Activated T-helper 1 cell treated with anti-CD3 and anti-CD28 coated beads, Interleukin-12 subunit alpha, Interleukin-12 subunit beta, Interleukin-2, Interleukin-4 antibody, amounts not matched to agents 30 ng/mL and 10 ng/mL and 1 ng/mL, durations not matched to agents 14 hours and 24 hours and 36 hours (primary cell): Measurements from ENCODE around the gene SLC8A3. TPM values are rescaled to one million over a fixed set of nuclear protein-coding genes. Genes with fewer than 3 reads are reported as not detected.
A peak's percentile ranks its signal among the peaks of the same experiment; 100 is the strongest.

Experiments used
- DNase-seq: peaks from one replicate; pipeline ENCODE4 v3.0.0; 2021; ENCODE audit warnings: low spot score
- H3K27ac Mint-ChIP-seq: one replicate; pipeline ENCODE4 v1.8.0; 2021; ENCODE audit warnings: mild to moderate bottlenecking, mixed read lengths
- H3K27me3 Mint-ChIP-seq: one replicate; pipeline ENCODE4 v1.8.0; 2022; ENCODE audit warnings: mild to moderate bottlenecking, moderate library complexity, mixed read lengths; ENCODE audit not compliant: insufficient read depth
- H3K36me3 Mint-ChIP-seq: one replicate; pipeline ENCODE4 v1.8.0; 2021; ENCODE audit warnings: low read depth, mixed read lengths
- H3K4me1 Mint-ChIP-seq: one replicate; pipeline ENCODE4 v1.8.0; 2021; ENCODE audit warnings: low read depth, mixed read lengths
- H3K4me3 Mint-ChIP-seq: one replicate; pipeline ENCODE4 v1.8.0; 2021; ENCODE audit warnings: mild to moderate bottlenecking, moderate library complexity, mixed read lengths
- H3K9me3 Mint-ChIP-seq: one replicate; pipeline ENCODE4 v1.8.0; 2021; ENCODE audit warnings: mixed read lengths
- intact Hi-C: fragments of 100-400 bp; cut with micrococcal nuclease; formaldehyde crosslinking; loops from one replicate; pipeline ENCODE4 v1.15.1; 2024
- total RNA-seq: library from RNA; stranded (reverse); gene quantifications from 2 replicates; pipeline ENCODE4 v1.2.3, GENCODE V29; 2022

The SLC8A3 gene
- total RNA-seq, 1 donor from 2014 or later: 0.21 TPM

DNA sequence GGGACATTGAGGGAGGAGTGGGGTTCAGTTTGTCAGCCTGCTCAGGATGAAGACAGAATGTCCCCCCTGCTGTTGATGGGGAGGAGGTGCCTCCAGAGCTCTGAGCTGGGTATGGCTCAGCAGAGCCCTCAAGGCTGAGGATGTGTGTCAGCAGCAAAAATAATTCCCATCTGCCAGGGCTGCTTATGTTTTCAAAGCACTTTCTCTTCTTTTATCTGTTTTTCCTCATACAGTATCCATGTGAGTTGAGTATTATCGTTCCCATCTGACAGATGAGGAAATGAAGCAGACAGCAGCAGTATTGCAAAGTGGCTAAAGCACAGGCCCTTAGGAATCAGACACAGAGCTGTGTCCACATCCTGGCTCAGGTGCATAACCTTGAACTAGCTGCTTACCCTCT is 94.1 kb downstream of the SLC8A3 start:
- H3K36me3 Mint-ChIP-seq: no peaks in the 10 kb centered on the region
- no peaks in the 10 kb centered on the region for H3K9me3 Mint-ChIP-seq
- DNase-seq: no peak
- intact Hi-C loops: no loop called here
- peaks cover 4% of the 10 kb centered on the region for H3K27me3 Mint-ChIP-seq
- no peaks in the 10 kb centered on the region for H3K4me1 Mint-ChIP-seq
- no peak overlapping the region for H3K4me3 Mint-ChIP-seq
- H3K27ac Mint-ChIP-seq: no peak overlapping the region

- intact Hi-C loops: no loop called here
- DNase-seq: no peak
- Mint-ChIP-seq H3K36me3 (no peaks in the 10 kb centered on the region), H3K4me3 (no peak overlapping the region), H3K27ac (no peak overlapping the region), H3K9me3 (no peaks in the 10 kb centered on the region), H3K4me1 (no peaks in the 10 kb centered on the region), H3K27me3 (peaks cover 4% of the 10 kb centered on the region)
These were observed 94.6 kb downstream of the SLC8A3 start for GRCh38 chr14:70094106-70094505.

- H3K36me3 Mint-ChIP-seq: no peaks in the 10 kb centered on the region
- no peaks in the 10 kb centered on the region for H3K4me1 Mint-ChIP-seq
- peaks cover 4% of the 10 kb centered on the region for H3K27me3 Mint-ChIP-seq
- no peak overlapping the region for H3K4me3 Mint-ChIP-seq
- intact Hi-C loops: no loop called here
- no peak for DNase-seq
- H3K9me3 Mint-ChIP-seq: no peaks in the 10 kb centered on the region
- no peak overlapping the region for H3K27ac Mint-ChIP-seq
These were observed 95.6 kb downstream of the SLC8A3 start for GRCh38 chr14:70093156-70093555.

DNA sequence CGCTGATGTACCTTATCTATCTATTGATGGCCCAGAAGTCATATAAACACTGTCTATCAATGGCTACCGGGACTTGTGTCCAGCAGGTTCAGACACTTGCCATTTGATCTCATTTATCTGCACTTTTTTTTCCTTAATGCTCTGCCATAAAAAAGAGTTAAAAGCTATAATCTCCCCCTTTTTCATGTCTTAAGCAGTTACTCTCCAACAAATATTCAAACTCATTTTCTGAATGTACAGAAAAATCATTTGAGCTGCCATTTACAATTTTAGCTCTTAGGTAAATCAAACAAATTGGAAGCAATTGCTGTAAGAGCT is 101.4 kb downstream of the SLC8A3 start:
- H3K27ac Mint-ChIP-seq: no peak overlapping the region
- no peaks in the 10 kb centered on the region for H3K9me3 Mint-ChIP-seq
- no peaks in the 10 kb centered on the region for H3K36me3 Mint-ChIP-seq
- H3K4me1 Mint-ChIP-seq: no peaks in the 10 kb centered on the region
- no peak overlapping the region for H3K4me3 Mint-ChIP-seq
- DNase-seq: no peak
- H3K27me3 Mint-ChIP-seq: peaks cover 6% of the 10 kb centered on the region
- intact Hi-C loops: loop anchor here (2.0 kb wide), 1 partner anchor 481 kb away; no protein-coding TSS in a partner anchor

- H3K4me3 Mint-ChIP-seq: no peak overlapping the region
- intact Hi-C loops: loop anchor here (2.0 kb wide), 1 partner anchor 482 kb away; no protein-coding TSS in a partner anchor
- H3K36me3 Mint-ChIP-seq: no peaks in the 10 kb centered on the region
- H3K27me3 Mint-ChIP-seq: peaks cover 6% of the 10 kb centered on the region
- DNase-seq: no peak
- no peaks in the 10 kb centered on the region for H3K9me3 Mint-ChIP-seq
- H3K4me1 Mint-ChIP-seq: no peaks in the 10 kb centered on the region
- H3K27ac Mint-ChIP-seq: no peak overlapping the region
These were observed 101.9 kb downstream of the SLC8A3 start for GRCh38 chr14:70086685-70087379.

DNA sequence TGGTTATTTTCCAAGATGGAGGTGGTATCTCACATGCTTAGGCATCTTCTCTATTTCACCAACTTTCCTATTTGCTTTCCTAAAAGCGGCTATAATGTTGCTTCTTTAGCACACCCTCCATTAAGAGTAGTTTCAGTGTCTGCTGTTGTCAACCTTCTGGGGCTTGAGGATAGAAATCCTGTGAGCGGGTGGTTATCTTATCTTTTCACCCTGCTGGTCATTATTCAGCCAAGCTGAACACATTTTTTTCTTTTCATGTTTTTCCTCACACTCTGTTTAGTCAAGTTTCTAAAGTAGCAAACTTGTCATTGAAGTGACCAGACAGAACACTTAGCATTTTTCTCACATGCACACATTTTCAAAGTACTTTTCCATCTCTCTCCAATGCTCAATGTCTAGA is 104.5 kb downstream of the SLC8A3 start:
- no peak for DNase-seq
- Mint-ChIP-seq H3K9me3 (no peaks in the 10 kb centered on the region), H3K36me3 (no peaks in the 10 kb centered on the region), H3K4me1 (no peaks in the 10 kb centered on the region), H3K4me3 (no peak overlapping the region), H3K27ac (no peak overlapping the region), H3K27me3 (peaks cover 10% of the 10 kb centered on the region)
- intact Hi-C loops: no loop called here

- no peaks in the 10 kb centered on the region for H3K36me3 Mint-ChIP-seq
- no peak overlapping the region for H3K27ac Mint-ChIP-seq
- H3K4me1 Mint-ChIP-seq: no peaks in the 10 kb centered on the region
- H3K4me3 Mint-ChIP-seq: no peak overlapping the region
- H3K9me3 Mint-ChIP-seq: no peaks in the 10 kb centered on the region
- peaks cover 14% of the 10 kb centered on the region for H3K27me3 Mint-ChIP-seq
- no peak for DNase-seq
- intact Hi-C loops: no loop called here
These were observed 106.4 kb downstream of the SLC8A3 start for GRCh38 chr14:70082394-70082793.

GRCh38 chr14:70080076-70080475 is 108.7 kb downstream of the SLC8A3 start:
- Mint-ChIP-seq H3K9me3 (no peaks in the 10 kb centered on the region), H3K36me3 (no peaks in the 10 kb centered on the region), H3K4me3 (no peak overlapping the region), H3K27me3 (peaks cover 14% of the 10 kb centered on the region), H3K4me1 (no peaks in the 10 kb centered on the region), H3K27ac (no peak overlapping the region)
- intact Hi-C loops: no loop called here
- no peak for DNase-seq

GRCh38 chr14:70078329-70078728 is 110.4 kb downstream of the SLC8A3 start:
- Mint-ChIP-seq H3K27ac (no peak overlapping the region), H3K36me3 (no peaks in the 10 kb centered on the region), H3K9me3 (no peaks in the 10 kb centered on the region), H3K4me3 (no peak overlapping the region), H3K4me1 (no peaks in the 10 kb centered on the region), H3K27me3 (peaks cover 10% of the 10 kb centered on the region)
- no peak for DNase-seq
- intact Hi-C loops: no loop called here

- no peak overlapping the region for H3K4me3 Mint-ChIP-seq
- no peaks in the 10 kb centered on the region for H3K9me3 Mint-ChIP-seq
- intact Hi-C loops: no loop called here
- no peaks in the 10 kb centered on the region for H3K4me1 Mint-ChIP-seq
- peaks cover 15% of the 10 kb centered on the region for H3K27me3 Mint-ChIP-seq
- no peaks in the 10 kb centered on the region for H3K36me3 Mint-ChIP-seq
- H3K27ac Mint-ChIP-seq: no peak overlapping the region
- DNase-seq: no peak
These were observed 111.0 kb downstream of the SLC8A3 start for GRCh38 chr14:70077720-70078119.

DNA sequence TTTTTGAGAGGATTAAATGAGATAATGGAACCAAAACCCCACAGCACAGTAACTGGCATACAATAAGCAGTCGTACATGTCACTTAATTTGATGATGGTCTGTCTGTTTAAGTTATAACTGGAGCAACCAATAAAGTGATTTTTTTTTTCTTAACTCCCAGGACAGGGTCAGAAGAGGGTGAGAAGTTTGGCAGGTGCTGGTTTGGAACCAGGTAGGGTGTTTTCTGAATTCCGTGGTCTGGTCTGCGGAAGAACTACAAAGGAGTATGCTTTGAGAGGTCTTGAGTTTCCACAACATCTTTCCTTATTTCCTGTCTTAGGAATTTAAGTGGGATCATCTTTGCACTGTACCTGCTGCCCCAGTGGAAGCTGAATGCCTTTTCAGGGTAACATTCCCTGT is 111.7 kb downstream of the SLC8A3 start:
- no peaks in the 10 kb centered on the region for H3K36me3 Mint-ChIP-seq
- no peak overlapping the region for H3K27ac Mint-ChIP-seq
- peaks cover 19% of the 10 kb centered on the region for H3K27me3 Mint-ChIP-seq
- intact Hi-C loops: no loop called here
- no peak overlapping the region for H3K4me3 Mint-ChIP-seq
- H3K4me1 Mint-ChIP-seq: no peaks in the 10 kb centered on the region
- no peaks in the 10 kb centered on the region for H3K9me3 Mint-ChIP-seq
- DNase-seq: no peak

- Mint-ChIP-seq H3K27ac (no peak overlapping the region), H3K4me1 (no peaks in the 10 kb centered on the region), H3K36me3 (no peaks in the 10 kb centered on the region), H3K4me3 (no peak overlapping the region), H3K27me3 (peaks cover 19% of the 10 kb centered on the region), H3K9me3 (no peaks in the 10 kb centered on the region)
- intact Hi-C loops: loop anchor here (2.0 kb wide), 1 partner anchor 45 kb away; no protein-coding TSS in a partner anchor
- DNase-seq: peak; percentile 21
These were observed 114.7 kb downstream of the SLC8A3 start for GRCh38 chr14:70073924-70074566.

DNA sequence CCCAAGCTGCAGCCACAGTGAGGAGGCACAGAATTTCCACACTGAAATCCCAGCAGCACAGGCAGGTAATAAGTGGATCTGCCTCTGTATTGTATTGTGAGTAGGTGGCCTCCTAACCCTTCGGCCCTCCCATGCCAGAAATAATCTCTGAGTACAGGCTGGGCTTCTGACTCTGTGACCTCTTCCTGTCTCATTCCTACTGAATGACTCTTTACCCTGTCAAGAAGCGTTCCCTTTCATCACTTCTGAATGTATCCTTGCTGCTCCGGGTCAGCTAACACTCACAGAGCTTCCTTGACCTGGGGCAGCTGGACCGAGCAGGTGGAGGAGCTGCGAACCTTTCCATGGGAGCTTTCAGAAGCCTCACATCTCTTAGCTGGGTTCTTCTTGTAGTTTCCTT is 119.6 kb downstream of the SLC8A3 start:
- no peak for DNase-seq
- H3K4me3 Mint-ChIP-seq: no peak overlapping the region
- peaks cover 16% of the 10 kb centered on the region for H3K27me3 Mint-ChIP-seq
- H3K4me1 Mint-ChIP-seq: no peaks in the 10 kb centered on the region
- no peaks in the 10 kb centered on the region for H3K36me3 Mint-ChIP-seq
- H3K27ac Mint-ChIP-seq: no peak overlapping the region
- H3K9me3 Mint-ChIP-seq: no peaks in the 10 kb centered on the region
- intact Hi-C loops: no loop called here
